ENCODE data around the gene SMCO3. TPM values are rescaled to one million over a fixed set of nuclear protein-coding genes. Genes with fewer than 3 reads are reported as not detected.

SMCO3 gene
- polyA plus RNA-seq, 1 of the 3 experiments (the other 2 are of a cell fraction): 0.03 TPM

DNA sequence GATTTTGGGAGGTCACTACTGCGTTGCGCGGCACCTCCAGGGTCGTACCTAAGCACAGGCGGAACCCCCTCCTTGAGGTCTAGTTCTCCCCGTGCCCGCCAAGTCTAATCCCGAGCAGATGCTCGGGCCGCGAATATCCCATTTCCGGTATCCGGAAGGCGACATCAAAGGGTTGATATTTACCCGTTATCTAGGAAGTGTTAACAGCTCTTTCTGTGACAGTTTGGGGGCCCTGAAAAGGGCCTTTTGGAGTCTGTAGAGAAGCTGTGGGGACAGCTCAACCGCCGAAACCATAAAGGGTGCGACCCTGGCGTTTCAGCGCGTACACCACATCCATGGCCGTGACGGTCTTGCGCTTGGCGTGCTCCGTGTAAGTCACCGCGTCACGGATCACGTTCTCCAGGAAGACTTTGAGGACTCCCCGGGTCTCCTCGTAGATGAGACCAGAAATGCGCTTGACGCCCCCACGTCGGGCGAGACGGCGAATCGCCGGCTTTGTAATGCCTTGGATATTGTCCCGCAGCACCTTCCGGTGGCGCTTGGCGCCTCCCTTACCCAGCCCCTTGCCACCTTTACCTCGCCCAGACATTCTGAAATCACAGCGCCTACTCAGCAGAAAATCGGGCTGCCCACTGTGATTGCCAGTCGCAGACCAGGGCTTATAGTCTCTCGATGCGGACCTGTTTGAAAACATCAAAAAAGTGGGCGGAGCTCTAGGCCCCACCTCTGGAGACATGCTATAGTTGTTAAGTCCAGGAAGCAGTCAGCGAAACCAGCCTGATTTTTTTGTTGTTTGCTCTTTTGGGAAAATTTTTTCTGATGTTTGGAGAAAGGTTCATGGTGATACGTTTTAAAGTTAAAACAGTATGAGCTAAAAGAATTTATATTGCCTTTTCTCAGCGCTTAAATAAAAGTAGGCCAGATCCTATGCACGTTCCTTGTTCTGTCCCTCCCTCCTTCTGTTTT is 43.2 kb downstream of the SMCO3 start (continued):
- TF ChIP-seq NFIC (IDR thresholded peaks at IDR 0.05; ENCODE audit: borderline replicate concordance): no peak; the same call in 1 of the 2 replicates
- peak; percentile 93 for TF ChIP-seq CHD2 (IDR thresholded peaks at IDR 0.05; ENCODE audit: low read length, partially characterized antibody)

DNA sequence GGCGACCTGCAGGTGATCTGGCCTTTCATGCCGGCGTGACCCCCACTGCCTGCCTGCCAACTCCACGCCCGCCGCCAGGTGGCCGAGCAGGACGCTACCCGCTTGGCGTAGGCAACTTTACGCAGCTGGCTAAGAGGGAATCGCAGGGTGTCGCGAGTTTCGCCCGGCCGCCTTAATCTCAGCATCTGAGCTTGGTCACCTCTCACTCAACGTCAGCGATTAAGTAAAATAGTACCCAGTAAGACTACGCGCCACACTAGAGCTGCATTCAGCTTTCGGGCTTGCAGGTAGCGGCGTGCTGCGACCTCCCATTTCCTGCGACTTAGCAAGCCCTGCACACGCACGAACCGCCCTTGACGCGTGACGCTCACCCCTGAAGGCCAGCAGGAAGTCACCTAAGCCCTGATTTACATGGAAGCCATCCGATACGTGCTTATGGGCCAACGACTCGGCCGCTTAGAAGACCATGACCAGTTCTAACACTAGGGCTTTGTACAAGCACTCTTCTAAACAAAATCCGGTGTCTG is 44.0 kb downstream of the SMCO3 start:
- Histone ChIP-seq H3K79me2 (ENCODE audit: insufficient read depth) (peaks cover 67% of the 10 kb centered on the region), H4K20me1 (ENCODE audit: insufficient read depth) (peaks cover 23% of the 10 kb centered on the region; the same call in 1 of the 2 replicates), H3K27ac (ENCODE audit: low read depth in 2 of 2, low read length in 1 of 2) (peak overlapping the region; percentile 81 to 96), H3K4me2 (peak overlapping the region; percentile 91), H3K4me1 (ENCODE audit: control insufficient read depth in 1 of 2, insufficient read depth in 2 of 2, low read depth in 1 of 2, low read length in 1 of 2) (peaks cover 11 to 12% of the 10 kb centered on the region in 2 experiments; a peak in 3 of 4 replicates), H3F3A (replicated peaks; ENCODE audit: insufficient read depth) (peaks cover 21% of the 10 kb centered on the region), H3K27me3 (ENCODE audit: insufficient read depth) (no peaks in the 10 kb centered on the region), H3K9ac (peak overlapping the region; percentile 92), H3K9me3 (no peaks in the 10 kb centered on the region), H3K36me3 (replicated peaks in 1 of 2; ENCODE audit: control insufficient read depth in 1 of 2, insufficient read depth in 2 of 2, low read length in 1 of 2) (peaks cover 5 to 32% of the 10 kb centered on the region in 2 experiments), H2AFZ (ENCODE audit: low read depth) (peak overlapping the region; percentile 77; the same call in 1 of the 2 replicates), H3K4me3 (ENCODE audit: low read depth in 2 of 2, low read length in 1 of 2) (peak overlapping the region; percentile 73 to 93), H3K9me2 (no peaks in the 10 kb centered on the region)
- under 1% methylated on average over 20 of the region's 38 CpGs for WGBS (ENCODE audit: low lambda C conversion rate)
- peak; percentile 83 for DNase-seq
- ChIA-PET CTCF (interaction anchor here (0.6 to 2.6 kb wide), 25 partner anchors 9 to 820 kb away, joined by 3 to 18 read pairs (median 4); partner anchors contain the start of genes C12orf60 and WBP11), POLR2A (interaction anchor here (2.9 kb wide), 1 partner anchor 34 kb away, joined by 30 read pairs; the partner anchor contains the start of genes C12orf60 and WBP11)
- TF ChIP-seq PBX3 (IDR thresholded peaks at IDR 0.05) (no peak), GABPA (IDR thresholded peaks at IDR 0.05; ENCODE audit: low read depth) (no peak), NFIC (IDR thresholded peaks at IDR 0.05; ENCODE audit: borderline replicate concordance) (peak; percentile 12; the same call in 1 of the 2 replicates), REST (IDR thresholded peaks at IDR 0.05; ENCODE audit: low read depth, low read length) (no peak), RCOR1 (IDR thresholded peaks at IDR 0.05; ENCODE audit: low read length) (no peak), SMC3 (IDR thresholded peaks at IDR 0.05; ENCODE audit: low read depth, low read length) (peak; percentile 36; the same call in 1 of the 2 replicates), RXRA (IDR thresholded peaks at IDR 0.05; ENCODE audit: borderline replicate concordance, low read depth) (no peak), IRF3 (IDR thresholded peaks at IDR 0.05; ENCODE audit: low read depth, low read length) (no peak), GATA2 (CRISPR knock-in tag; IDR thresholded peaks at IDR 0.05) (peak; percentile 38; the same call in 1 of the 2 replicates), CTCF (IDR thresholded peaks at IDR 0.05) (peak; percentile 74), MEF2A (IDR thresholded peaks at IDR 0.05; ENCODE audit: borderline replicate concordance, low read depth) (no peak), MXI1 (IDR thresholded peaks at IDR 0.05; ENCODE audit: low read depth, low read length) (peak; percentile 64), USF2 (IDR thresholded peaks at IDR 0.05; ENCODE audit: borderline replicate concordance, low read depth, low read length) (no peak), FOXM1 (IDR thresholded peaks at IDR 0.05; ENCODE audit: low read depth) (no peak), JUND (IDR thresholded peaks at IDR 0.05) (no peak), SIN3A (IDR thresholded peaks at IDR 0.05; ENCODE audit: borderline replicate concordance, low read depth, low read length) (no peak; the same call in 1 of the 2 replicates)
- TF ChIP-seq, protein P1, sequence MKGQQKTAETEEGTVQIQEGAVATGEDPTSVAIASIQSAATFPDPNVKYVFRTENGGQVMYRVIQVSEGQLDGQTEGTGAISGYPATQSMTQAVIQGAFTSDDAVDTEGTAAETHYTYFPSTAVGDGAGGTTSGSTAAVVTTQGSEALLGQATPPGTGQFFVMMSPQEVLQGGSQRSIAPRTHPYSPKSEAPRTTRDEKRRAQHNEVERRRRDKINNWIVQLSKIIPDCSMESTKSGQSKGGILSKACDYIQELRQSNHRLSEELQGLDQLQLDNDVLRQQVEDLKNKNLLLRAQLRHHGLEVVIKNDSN (IDR thresholded peaks at IDR 0.05; ENCODE audit: borderline replicate concordance, low read depth): no peak

Data from SK-N-SH (cell line).